Neural crest cell (in vitro differentiated cells): ENCODE data around the gene SMS. TPM values are rescaled to one million over a fixed set of nuclear protein-coding genes. Genes with fewer than 3 reads are reported as not detected.

Experiments used
- DNase-seq: peaks from one replicate; pipeline ENCODE4 v3.0.0; 2021; ENCODE audit warnings: low read depth, mixed read lengths, low spot score
- H3K27ac Mint-ChIP-seq: one replicate; pipeline ENCODE4 v1.8.0; 2021; ENCODE audit warnings: mild to moderate bottlenecking, mixed read lengths; ENCODE audit not compliant: unreplicated experiment
- H3K27me3 Mint-ChIP-seq: 2 replicates; pipeline ENCODE4 v1.8.0; 2021; ENCODE audit warnings: low read depth, mild to moderate bottlenecking, mixed read lengths
- H3K36me3 Mint-ChIP-seq: 2 replicates; pipeline ENCODE4 v1.8.0; 2021; ENCODE audit warnings: low read depth, mild to moderate bottlenecking, mixed read lengths
- H3K4me1 Mint-ChIP-seq: 2 replicates; pipeline ENCODE4 v1.8.0; 2021; ENCODE audit warnings: mixed read lengths
- H3K4me3 Mint-ChIP-seq: one replicate; pipeline ENCODE4 v1.8.0; 2021; ENCODE audit warnings: mild to moderate bottlenecking, mixed read lengths
- H3K9me3 Mint-ChIP-seq: 2 replicates; pipeline ENCODE4 v1.8.0; 2021; ENCODE audit warnings: mixed read lengths
- CTCF ChIP-seq: fragments of 200-600 bp; sonication (generic); conservative IDR thresholded peaks from 2 replicates; pipeline ENCODE4 v1.5.0; 2021; ENCODE audit warnings: antibody characterized with exemption, mild to moderate bottlenecking
- total RNA-seq: library from RNA; stranded (reverse); gene quantifications from 2 replicates; pipeline ENCODE4 v1.2.1, GENCODE V29; 2021

Gene SMS
- total RNA-seq, 1 donor from 2014 or later, result 354 TPM

DNA sequence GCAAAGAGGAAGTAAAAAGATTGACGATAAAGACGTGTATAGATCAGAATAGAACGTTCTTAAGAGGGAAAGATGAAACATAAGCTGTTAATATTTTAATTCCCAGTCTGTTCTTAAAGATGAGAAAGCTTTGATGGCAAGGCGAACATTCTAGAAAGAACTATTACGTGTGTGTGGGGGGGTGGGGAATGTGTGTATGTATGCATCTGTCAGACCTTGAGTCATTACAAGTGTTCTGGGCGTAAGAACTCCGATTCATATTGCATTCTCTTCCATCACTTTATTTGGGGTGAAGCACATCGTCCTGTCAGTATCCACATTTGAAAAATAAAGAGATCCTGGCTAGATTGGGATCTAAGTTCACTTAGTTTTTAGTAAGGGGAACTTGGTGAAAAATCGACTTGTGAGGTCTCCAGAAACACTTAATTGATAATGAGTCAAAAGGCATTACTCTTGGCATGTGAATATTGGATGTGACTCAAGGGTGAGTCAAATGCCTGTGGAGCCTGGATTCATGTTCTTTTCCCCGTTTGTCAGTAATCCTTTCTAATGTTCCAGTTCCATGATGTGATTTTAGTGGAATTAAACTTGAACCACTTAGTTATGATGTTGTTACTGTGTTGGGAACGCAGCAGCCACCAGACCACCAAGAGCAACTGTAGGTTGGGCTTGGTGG, 3.1 kb downstream of the SMS start:
- peak overlapping the region; percentile 95 for H3K4me3 Mint-ChIP-seq
- no peaks in the 10 kb centered on the region for H3K9me3 Mint-ChIP-seq
- no peak for TF ChIP-seq CTCF
- peaks cover 11% of the 10 kb centered on the region for H3K36me3 Mint-ChIP-seq
- H3K27me3 Mint-ChIP-seq, result no peaks in the 10 kb centered on the region
- no peak for DNase-seq
- peak overlapping the region; percentile 0 for H3K27ac Mint-ChIP-seq
- peaks cover 72% of the 10 kb centered on the region for H3K4me1 Mint-ChIP-seq

DNA sequence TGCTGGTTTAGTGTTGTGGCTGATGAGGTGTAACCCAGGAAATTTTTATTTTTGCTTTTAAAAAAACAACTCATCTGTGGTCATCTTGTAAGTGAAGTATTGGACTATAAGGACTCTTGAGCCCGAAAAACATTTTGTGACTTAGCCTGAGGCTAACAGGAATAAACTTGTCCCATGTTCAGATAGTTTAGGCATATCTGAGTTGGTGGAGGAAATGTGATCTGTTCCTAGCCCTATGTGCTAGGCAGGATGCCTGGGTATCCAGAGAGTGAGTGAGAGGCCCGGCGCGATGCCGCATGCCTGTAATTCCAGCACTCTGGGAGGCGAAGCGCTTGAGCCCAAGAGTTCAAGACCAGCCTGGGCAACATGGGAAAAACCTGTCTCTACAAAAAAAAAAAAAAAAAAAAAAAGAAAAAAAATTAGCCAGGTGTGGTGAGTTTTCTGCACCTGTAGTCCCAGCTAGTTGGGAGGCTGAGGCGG, 3.7 kb downstream of the SMS start:
- Mint-ChIP-seq H3K9me3 (no peaks in the 10 kb centered on the region), H3K4me3 (peak overlapping the region; percentile 95), H3K27ac (no peak overlapping the region), H3K36me3 (peaks cover 11% of the 10 kb centered on the region), H3K27me3 (no peaks in the 10 kb centered on the region), H3K4me1 (peaks cover 77% of the 10 kb centered on the region)
- no peak for DNase-seq
- TF ChIP-seq CTCF, result no peak

GRCh38 chrX:21946925-21947641, 6.6 kb downstream of the SMS start:
- Mint-ChIP-seq H3K9me3 (peaks cover 3% of the 10 kb centered on the region), H3K36me3 (peaks cover 11% of the 10 kb centered on the region), H3K27ac (no peak overlapping the region), H3K4me1 (peaks cover 85% of the 10 kb centered on the region), H3K27me3 (no peaks in the 10 kb centered on the region), H3K4me3 (peak overlapping the region; percentile 73)
- TF ChIP-seq CTCF, result no peak
- no peak for DNase-seq

DNA sequence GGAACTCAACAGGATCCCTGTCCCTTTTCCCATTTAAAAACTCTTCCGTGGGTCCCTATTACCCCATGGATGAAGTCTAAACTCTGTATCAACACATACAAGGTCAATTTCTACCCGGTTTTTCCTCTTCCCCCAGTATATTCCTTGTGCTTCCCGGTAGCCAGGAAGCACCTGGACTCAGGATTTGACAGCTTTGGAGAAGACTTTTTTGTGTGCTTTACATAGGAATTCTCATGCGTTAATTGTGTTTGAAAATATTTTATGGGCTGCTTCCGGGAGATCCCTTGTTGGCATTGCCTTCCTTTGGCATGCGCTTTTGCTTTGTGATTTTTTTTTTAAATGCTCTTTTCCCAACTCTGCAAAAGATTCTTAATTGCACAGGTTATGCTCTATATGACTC, 7.2 kb downstream of the SMS start:
- no peak for TF ChIP-seq CTCF
- H3K9me3 Mint-ChIP-seq, result peaks cover 3% of the 10 kb centered on the region
- H3K36me3 Mint-ChIP-seq, result peaks cover 7% of the 10 kb centered on the region
- H3K4me3 Mint-ChIP-seq, result peak overlapping the region; percentile 73
- no peak for DNase-seq
- H3K4me1 Mint-ChIP-seq, result peaks cover 86% of the 10 kb centered on the region
- H3K27ac Mint-ChIP-seq, result no peak overlapping the region
- no peaks in the 10 kb centered on the region for H3K27me3 Mint-ChIP-seq

- no peaks in the 10 kb centered on the region for H3K27me3 Mint-ChIP-seq
- peaks cover 3% of the 10 kb centered on the region for H3K36me3 Mint-ChIP-seq
- H3K4me1 Mint-ChIP-seq, result peaks cover 88% of the 10 kb centered on the region
These were observed 8.5 kb downstream of the SMS start for GRCh38 chrX:21948897-21949578.

More at GRCh38 chrX:21948897-21949578, 8.5 kb downstream of the SMS start:
- H3K9me3 Mint-ChIP-seq, result peaks cover 3% of the 10 kb centered on the region
- TF ChIP-seq CTCF, result no peak
- no peak overlapping the region for H3K27ac Mint-ChIP-seq
- H3K4me3 Mint-ChIP-seq, result no peak overlapping the region
- DNase-seq, result no peak
